ENCODE measurements around the gene NDUFS2.
A peak's percentile ranks its signal among the peaks of the same experiment; 100 is the strongest.

The NDUFS2 gene

DNA sequence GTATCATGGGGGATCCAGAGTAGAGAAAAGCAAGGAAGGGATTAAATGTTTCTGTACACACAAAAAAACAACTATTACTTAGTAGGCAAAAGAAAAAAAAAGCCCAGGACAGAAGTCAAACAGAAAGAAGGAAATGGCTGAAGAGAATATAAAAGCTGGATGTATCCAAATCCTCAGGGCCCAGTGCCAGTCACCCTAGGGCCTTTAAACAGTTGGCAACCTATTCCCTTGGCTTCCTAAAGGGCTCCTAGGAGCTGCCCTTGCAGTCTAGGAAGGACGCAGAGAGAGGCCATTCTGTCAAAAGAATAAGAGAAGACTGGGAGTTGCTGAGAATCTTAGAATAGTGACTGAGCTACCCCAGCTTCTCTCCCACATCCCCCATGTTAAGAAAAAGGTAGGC lies 29.8 kb upstream of the NDUFS2 start:
- DNase-seq (ENCODE audit: low read depth in 2 of 2), result no peak

DNA sequence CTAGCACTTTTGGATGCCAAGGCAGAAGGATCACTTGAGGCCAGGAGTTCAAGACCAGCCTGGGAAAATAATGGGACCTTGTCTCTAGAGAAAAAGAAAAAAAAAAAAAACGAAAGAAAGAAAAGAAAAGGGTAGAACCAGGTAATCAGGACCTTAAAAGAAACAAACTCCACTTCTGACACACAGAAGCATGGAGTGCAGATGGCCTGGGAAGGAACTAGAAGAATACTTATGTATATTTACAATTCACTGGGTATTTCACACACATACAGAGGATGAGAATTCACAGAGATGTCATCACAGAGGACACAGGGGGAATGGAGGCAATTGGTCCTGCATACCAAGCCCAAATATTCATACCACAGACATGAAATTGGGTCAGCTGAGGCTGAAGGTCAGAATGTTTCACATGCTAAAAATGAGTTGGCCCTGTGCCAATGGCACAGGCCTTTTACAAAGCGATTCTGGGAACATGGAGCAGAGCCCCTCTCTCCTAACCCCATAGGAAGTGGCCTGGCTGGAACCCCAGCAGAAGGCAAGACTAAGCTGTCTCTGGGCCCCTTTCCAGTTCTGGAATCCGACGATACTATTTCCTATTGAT lies 29.3 kb upstream of the NDUFS2 start:
- no peak for DNase-seq (ENCODE audit: low read depth in 2 of 2)

DNA sequence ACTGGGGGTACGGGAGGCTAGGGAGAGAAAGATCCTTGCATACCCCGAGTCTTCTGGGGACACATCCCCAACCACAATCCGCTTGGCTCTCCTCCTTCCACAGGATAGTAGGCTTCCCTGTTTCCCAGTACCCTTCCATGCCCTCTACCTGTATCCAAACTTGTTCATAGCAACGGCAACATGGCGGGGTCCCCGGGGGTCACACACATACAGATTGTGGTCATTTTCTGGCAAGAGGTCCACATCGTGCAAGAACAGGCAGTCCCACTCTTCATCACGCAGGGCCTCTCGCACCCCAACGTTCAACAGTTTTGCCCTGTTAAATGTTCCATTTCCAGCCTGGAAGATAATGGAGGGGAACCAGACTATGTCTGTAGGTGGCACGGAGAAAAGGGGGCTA lies 28.5 kb upstream of the NDUFS2 start:
- no peak for DNase-seq (ENCODE audit: low read depth in 2 of 2)

DNA sequence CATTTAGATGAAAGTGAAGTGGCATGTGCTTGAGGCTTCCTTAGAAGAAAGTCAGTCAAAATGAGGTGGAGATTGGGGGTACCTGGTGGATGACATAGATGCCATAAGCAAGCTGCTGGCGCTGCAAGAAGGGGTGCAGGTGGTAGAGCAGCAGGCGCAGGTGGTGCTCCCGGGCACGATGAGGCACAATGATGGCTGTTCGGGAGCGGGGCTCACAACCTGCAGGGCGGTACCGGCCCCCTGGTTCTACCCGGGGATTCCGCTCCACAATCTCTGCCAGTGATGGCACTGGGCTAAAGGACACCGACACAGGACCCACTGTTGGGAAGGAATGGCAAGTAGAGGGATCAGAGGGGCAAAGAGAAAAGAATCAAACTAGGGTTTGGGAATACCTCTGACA lies 27.3 kb upstream of the NDUFS2 start:
- no peak for DNase-seq (ENCODE audit: low read depth in 2 of 2)

GRCh38 chr1:161175771-161176453 lies 26.3 kb upstream of the NDUFS2 start:
- DNase-seq (ENCODE audit: low read depth in 2 of 2), result no peak

DNA sequence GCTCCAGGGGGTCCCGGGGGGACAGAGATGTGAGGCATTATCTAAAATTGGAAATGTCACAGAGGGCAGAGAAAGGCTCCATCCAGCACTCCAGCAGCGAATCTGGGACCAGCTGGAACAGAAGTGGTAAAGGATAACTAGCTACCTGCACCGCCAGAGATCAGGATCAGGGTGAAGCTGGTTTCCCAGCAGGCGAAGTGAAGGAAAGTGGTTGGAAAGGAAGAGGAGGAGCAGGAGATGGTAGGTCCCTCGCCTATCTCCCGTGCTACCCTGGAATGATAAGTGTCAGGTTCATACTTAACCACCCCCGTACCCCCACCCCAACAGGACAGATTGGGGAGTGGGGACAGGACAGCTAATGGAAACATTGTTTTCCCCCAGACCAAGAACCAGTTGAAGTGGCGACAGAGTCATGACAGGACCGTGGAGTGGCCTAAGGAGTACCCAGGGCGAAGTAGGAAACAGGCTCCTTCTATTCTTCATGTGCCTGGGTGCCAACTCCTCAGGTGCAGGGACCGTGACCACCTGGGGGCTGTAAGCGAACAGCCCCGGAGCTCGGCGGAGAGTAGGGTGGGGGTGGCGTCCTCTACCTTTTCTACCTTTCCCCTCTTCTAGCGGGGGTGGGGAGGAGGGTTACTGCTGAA lies 25.6 kb upstream of the NDUFS2 start:
- no peak for DNase-seq (ENCODE audit: low read depth in 2 of 2)

GRCh38 chr1:161177112-161177935 lies 24.8 kb upstream of the NDUFS2 start, which contains the start of gene B4GALT3:
TSS of gene B4GALT3 (minus strand) at chr1:161177507. CDS start at chr1:161176060, 1,447 bp downstream.
- DNase-seq (ENCODE audit: low read depth in 2 of 2), result peak; percentile 87 to 91

- no peak for DNase-seq (ENCODE audit: low read depth in 2 of 2)
Observed at GRCh38 chr1:161177936-161178244, 24.3 kb upstream of the NDUFS2 start.

DNA sequence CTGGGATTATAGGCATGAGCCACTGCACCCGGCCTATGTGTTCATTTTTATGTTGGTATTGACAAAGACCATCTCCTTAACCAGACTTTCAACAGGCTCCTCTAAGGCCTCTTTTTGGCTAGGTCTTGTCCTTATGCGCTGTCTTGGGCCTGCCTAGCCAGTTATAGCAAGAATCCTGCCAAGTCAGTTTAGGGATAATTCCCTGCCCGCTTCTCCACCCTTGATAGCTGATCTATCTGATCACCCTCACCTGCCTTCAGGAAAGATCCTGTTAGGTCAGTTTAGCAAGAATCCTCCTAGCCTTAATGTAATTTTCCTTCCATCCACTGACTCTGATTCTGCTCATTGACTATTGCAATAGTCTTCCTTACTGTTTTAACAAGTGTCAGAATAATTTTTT lies 22.5 kb upstream of the NDUFS2 start:
- no peak for DNase-seq (ENCODE audit: low read depth in 2 of 2)

DNA sequence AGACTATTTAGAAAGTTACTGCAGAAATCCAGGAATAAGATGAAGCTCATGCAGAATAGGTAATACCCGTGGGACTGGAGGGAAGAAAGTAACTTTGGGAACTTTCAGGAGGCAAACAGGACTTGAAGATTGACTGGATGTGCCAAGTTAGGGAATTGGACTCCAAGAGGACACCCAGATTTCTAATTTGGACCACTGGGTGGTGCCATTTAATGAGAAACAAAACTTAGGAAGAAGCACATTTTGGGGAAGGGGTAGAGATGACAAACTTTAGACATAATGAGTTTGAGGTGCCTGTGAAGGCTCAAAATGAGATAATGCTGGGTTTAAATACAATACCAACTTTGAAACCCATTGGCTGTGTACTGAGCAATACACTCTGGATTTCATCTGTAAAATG lies 21.5 kb upstream of the NDUFS2 start:
- DNase-seq (ENCODE audit: low read depth in 2 of 2), result no peak

DNA sequence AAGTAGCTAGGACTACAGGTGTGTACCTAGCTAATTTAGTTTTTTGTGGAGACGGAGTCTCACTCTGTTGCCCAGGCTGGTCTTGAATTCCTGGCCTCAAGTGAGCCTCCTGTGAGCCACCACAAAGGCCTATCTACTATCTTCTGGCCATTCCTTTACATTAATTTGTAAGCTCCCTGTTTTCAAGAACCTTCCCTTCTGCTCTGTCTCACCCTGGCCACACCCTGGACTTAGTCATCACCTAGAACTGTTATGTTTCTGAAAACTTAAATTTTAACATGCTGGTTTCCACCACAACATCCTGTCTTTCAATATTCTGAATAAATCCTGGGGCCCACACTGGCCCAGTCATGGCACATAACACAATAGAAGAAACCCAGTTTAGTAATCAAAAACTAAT lies 20.0 kb upstream of the NDUFS2 start:
- DNase-seq (ENCODE audit: low read depth in 2 of 2), result peak; percentile 48 to 56

DNA sequence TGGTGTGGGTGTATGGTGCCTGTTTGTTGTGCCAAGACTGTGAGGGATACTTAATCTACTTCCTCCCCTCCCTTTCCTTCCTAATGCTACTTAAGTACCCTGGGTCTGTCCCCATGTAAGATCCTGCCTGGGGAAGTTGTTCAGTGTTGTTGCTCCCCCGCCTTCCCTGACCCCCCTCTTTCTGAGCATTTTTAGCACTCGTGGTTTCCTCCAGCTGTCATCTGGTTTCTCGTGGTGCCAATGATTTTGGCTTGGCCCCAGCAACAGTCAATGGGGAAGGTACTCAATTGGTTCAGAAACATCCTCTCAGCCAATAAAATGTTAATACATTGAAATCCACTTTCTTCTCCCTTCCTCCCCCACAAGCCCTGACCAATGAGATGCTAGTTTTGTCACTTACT lies 16.9 kb upstream of the NDUFS2 start:
- peak; percentile 55 to 64 for DNase-seq (ENCODE audit: low read depth in 2 of 2)

DNA sequence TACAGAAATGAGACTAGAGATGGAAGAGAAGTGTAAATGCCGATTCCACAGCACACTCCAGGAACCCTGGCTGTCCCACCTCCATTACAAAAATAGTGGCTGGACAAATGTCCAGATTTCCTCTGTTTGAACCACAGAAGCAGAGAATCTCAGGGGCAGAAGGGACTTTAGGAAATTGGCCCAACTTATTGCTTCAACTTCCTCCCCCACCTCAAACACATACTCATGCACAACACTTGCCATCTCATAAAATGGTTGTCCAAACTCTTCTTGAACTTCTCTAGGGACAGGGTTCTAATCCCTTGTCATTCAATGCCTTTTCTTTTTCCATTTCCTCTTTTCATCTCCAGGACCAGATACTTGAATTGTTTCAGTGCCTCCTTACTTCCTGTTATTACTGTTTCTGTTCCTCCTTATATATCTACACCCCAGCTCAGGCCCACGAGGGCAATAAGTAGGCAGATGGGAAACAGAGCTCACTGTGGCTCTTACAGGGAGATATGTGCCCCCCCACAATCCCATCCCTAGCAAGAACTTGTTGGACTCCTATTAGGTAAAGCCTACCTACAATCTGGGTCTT lies 16.3 kb upstream of the NDUFS2 start:
- no peak for DNase-seq (ENCODE audit: low read depth in 2 of 2)

- DNase-seq (ENCODE audit: low read depth in 2 of 2), result no peak
Observed at GRCh38 chr1:161187311-161187710, 14.9 kb upstream of the NDUFS2 start.

DNA sequence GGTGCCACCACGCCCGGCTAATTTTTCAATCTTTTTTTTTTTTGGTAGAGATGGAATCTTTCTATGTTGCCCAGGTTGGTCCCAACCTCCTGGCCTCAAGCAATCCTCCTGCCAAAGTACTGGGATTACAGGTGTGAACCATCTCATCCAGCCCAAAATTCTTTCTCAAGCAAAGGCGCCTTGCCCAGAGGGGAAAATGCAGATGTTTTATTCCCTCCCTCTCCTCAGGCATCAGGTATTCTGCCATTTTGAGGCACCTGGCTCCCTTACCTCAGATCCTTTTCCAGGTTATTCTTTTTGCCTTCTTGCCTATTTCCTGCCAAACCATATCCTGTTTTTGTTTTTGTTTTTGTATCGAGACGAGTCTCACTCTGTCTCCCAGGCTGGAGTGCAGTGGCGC lies 13.8 kb upstream of the NDUFS2 start:
- no peak for DNase-seq (ENCODE audit: low read depth in 2 of 2)

DNA sequence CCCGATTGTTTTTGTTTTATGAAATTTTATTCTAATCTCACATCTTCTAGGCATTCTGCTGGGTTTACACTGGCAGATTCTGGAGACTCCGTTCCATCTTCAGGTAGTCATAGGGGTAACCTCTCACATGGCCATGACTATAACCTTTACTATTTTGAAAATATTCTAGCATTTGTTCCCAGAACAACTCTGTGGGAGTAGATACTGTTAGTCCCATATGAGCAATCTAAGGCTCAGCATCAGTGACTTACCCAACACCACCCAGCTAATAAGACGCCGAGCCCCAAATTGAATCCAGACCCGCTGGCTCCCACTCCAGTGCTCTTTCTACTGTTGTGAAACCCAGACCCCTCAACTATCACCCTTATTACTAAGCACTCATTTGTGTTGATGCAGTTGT lies 13.1 kb upstream of the NDUFS2 start:
- DNase-seq (ENCODE audit: low read depth in 2 of 2), result no peak

DNA sequence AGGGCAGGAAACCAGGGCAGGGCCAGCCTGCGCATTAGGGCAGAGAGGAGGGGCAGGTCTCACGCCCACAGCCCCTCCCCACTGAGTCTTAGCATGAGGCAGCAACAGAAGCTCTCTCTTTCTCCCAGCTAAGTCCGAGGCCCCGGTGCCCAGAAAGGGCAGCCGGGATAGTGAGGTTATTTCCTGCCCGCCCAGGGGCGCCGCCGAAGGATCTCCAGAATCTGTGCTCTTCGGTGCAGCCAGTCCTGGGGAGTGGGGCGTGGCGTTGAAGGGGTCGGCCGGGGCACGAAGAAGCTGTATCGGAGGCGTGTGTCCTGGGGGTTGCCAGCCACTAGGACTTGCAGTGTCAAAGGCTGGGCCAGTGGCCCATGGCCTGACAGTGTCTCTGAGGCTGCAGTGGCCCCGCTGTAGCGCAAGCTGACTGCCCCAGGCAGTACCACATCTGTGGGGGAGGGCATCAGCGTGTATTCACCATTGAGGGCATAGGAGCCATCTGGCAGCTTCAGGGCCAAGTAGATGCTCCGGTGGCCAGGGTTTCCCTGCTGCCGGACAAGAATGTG lies 11.1 kb upstream of the NDUFS2 start:
- DNase-seq (ENCODE audit: low read depth in 2 of 2), result no peak

GRCh38 chr1:161191971-161192370 lies 10.2 kb upstream of the NDUFS2 start:
- DNase-seq (ENCODE audit: low read depth in 2 of 2), result no peak

DNA sequence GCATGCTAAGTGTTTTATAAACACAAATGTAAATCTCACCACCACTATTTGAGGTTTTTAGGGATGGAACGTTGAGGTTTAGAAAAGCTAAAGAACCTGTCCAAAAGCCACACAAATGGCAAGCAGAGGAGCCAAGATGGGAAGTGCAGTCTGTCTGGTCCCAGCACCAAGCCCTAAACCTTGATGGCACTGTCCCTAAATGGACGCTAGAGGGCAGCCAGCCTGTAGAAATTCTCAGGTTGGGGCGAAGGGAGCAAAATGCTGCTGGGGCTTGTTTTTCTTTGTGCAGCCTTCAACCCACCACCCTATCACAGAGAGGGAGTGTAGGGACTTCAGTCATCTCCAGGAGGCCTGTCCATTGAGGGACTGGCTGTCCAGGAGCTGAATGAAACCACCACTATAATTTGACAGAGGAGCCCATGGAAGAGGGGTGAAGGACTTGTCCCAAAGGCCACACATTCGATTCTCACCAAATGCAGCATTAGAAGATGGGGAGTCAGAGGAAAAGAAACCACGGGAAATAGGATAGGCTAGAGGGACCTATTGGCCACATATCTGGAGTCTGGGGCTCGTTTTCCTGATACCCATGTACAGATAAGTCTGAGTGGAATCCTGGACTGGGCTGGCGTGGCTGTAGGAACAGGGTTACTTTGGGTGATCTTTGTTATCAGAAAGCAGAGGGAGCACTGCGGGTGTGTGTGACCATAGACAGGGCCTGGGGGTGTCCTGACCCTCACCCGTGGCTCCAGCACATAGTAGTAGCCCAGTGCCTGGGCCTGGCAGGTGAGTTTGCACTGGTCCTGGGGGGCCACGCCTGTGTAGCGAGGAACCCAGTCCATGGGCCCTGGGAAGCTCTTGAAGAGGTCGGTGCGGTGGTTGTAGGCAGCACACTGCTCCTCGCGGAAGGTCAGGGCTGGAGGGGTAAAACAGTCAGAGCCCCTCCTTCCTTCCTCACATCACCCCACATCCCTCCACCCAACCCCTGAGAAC lies 9.4 kb upstream of the NDUFS2 start:
- peak in 1 of 2 donors; percentile 42 for DNase-seq (ENCODE audit: low read depth in 2 of 2)

GRCh38 chr1:161193561-161194235 lies 8.5 kb upstream of the NDUFS2 start:
- DNase-seq (ENCODE audit: low read depth in 2 of 2), result no peak
